HFFc6 (cell line): Measurements from ENCODE around the gene REX1BD. TPM values are rescaled to one million over a fixed set of nuclear protein-coding genes. Genes with fewer than 3 reads are reported as not detected.

Experiments used
- DNase-seq: peaks from one replicate; pipeline ENCODE4 v3.0.0-alpha.2; 2018
- H3K27ac Mint-ChIP-seq: 2 replicates; pipeline ENCODE4 v1.8.0; 2020; ENCODE audit warnings: mild to moderate bottlenecking, mixed read lengths
- H3K27me3 Mint-ChIP-seq: 2 replicates; pipeline ENCODE4 v1.8.0; 2021; ENCODE audit warnings: mild to moderate bottlenecking, moderate library complexity, mixed read lengths; ENCODE audit not compliant: insufficient read depth
- H3K36me3 Mint-ChIP-seq: 2 replicates; pipeline ENCODE4 v1.8.0; 2021; ENCODE audit warnings: low read depth, mixed read lengths
- H3K4me1 Mint-ChIP-seq: 2 replicates; pipeline ENCODE4 v1.8.0; 2020; ENCODE audit warnings: low read depth, mixed read lengths
- H3K4me3 Mint-ChIP-seq: 2 replicates; pipeline ENCODE4 v1.8.0; 2020; ENCODE audit warnings: mild to moderate bottlenecking, moderate library complexity, mixed read lengths
- H3K9me3 Mint-ChIP-seq: 2 replicates; pipeline ENCODE4 v1.8.0; 2020; ENCODE audit warnings: mild to moderate bottlenecking, mixed read lengths
- total RNA-seq, 6 experiments: library from RNA; stranded (reverse); fragmentation: NEBNext Ultra II Directional; extraction: Animal tissue kit (Norgen Biotek cat#: 25700); gene quantifications; 2 replicates in 1 of 6; 3 replicates in 5 of 6; pipeline ENCODE4 v1.2.3, GENCODE V29; 2021
- TF ChIP-seq, protein P1 (sequence below): fragments of 200-600 bp; sonication (generic); IDR thresholded peaks from 2 replicates; pipeline ENCODE4 v1.5.0; 2021; ENCODE audit warnings: antibody characterized with exemption, mild to moderate bottlenecking

REX1BD gene
- total RNA-seq, 6 experiments from 2014 or later, result 50.2 to 73.8 (median 60.8) TPM

GRCh38 chr19:18633321-18633720, 44.7 kb downstream of the REX1BD start:
- Mint-ChIP-seq H3K4me3 (no peak overlapping the region), H3K27me3 (peaks cover 18% of the 10 kb centered on the region), H3K9me3 (no peaks in the 10 kb centered on the region), H3K4me1 (peaks cover 6% of the 10 kb centered on the region; the same call in 1 of the 2 replicates), H3K36me3 (no peaks in the 10 kb centered on the region), H3K27ac (no peak overlapping the region)
- DNase-seq, result no peak
- TF ChIP-seq, protein P1, sequence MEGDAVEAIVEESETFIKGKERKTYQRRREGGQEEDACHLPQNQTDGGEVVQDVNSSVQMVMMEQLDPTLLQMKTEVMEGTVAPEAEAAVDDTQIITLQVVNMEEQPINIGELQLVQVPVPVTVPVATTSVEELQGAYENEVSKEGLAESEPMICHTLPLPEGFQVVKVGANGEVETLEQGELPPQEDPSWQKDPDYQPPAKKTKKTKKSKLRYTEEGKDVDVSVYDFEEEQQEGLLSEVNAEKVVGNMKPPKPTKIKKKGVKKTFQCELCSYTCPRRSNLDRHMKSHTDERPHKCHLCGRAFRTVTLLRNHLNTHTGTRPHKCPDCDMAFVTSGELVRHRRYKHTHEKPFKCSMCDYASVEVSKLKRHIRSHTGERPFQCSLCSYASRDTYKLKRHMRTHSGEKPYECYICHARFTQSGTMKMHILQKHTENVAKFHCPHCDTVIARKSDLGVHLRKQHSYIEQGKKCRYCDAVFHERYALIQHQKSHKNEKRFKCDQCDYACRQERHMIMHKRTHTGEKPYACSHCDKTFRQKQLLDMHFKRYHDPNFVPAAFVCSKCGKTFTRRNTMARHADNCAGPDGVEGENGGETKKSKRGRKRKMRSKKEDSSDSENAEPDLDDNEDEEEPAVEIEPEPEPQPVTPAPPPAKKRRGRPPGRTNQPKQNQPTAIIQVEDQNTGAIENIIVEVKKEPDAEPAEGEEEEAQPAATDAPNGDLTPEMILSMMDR, result no peak

DNA sequence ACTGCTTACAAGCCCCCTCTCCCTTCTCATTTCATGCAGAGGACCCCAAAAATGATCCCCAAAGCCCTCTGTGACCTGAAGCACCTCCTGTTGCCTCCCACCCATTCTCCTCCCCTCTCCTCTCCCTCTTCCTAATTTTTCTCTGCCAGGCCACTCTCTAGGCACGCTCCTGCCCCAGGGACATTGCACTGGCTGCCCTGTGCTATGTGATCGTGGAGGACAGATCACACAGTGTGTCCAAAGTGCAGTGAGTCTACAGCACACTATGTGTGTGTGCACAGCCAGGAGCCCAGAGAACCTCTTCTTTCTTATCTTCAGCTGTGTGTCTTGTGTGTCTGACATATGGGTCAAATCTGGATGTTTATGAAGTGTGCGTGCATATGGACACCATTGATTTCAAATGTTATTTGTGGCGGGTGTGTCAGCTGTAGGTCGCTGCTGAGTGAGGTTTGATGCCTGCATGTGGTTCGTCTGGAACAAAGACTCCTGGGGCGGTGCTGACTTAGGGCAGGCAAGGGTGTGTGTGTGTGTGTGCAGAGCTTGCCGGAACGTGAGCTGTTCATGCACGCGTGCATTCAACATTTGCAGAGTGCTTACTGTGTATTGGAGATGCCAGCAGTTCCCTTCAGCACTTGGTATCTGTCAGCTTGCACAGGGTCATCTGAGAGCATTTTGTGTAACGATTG, 46.2 kb downstream of the REX1BD start:
- peak; percentile 19 for DNase-seq
- peaks cover 6% of the 10 kb centered on the region; the same call in 1 of the 2 replicates for H3K4me1 Mint-ChIP-seq
- TF ChIP-seq, protein P1, result no peak
- H3K36me3 Mint-ChIP-seq, result no peaks in the 10 kb centered on the region
- no peak overlapping the region for H3K4me3 Mint-ChIP-seq
- H3K27me3 Mint-ChIP-seq, result peaks cover 10% of the 10 kb centered on the region
- H3K27ac Mint-ChIP-seq, result no peak overlapping the region
- no peaks in the 10 kb centered on the region for H3K9me3 Mint-ChIP-seq

- Mint-ChIP-seq H3K27me3 (peaks cover 5% of the 10 kb centered on the region), H3K4me1 (peaks cover 6% of the 10 kb centered on the region; the same call in 1 of the 2 replicates), H3K4me3 (peak overlapping the region; percentile 29; the same call in 1 of the 2 replicates), H3K27ac (no peak overlapping the region), H3K36me3 (no peaks in the 10 kb centered on the region), H3K9me3 (no peaks in the 10 kb centered on the region)
- no peak for DNase-seq
- TF ChIP-seq, protein P1, result no peak
Measured at GRCh38 chr19:18635831-18636182, 47.2 kb downstream of the REX1BD start.

DNA sequence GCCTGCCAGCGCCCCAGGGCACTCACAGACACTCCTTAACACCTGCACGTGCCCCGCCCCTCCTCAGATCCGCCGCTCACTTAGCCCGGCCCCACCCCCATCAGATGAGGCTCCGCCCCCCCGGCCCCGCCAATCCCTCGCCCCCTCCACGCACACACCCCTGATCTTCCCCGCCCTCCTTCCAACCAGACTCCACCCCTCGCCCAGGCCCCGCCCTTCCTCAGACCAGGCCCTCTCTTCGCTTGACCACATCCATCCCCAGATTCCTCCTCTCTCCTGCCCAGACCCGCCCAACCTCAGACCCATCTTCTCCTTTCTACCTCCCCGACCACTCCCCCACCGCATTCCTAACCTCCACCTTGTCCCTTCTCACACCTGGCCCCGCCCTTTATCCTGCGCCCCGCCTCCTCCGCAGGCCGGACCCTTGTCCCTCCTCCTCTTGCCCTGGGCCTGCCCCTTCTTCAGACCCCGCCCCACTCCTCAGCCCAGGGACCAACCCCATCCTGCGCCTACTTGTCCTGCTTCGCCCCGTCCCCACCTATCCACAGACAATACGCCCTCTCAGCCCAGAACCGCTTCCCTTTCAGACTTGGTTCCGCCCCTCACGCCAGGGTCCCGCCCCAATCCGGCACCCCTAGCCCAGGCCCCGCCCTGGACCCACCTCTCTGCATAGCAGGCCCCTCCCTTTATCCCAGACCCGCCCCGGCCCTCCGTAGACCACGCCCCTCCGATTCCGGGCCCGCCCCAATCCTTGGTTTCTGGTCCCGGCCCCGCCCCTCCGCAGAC, 47.8 kb downstream of the REX1BD start:
- peaks cover 6% of the 10 kb centered on the region; the same call in 1 of the 2 replicates for H3K4me1 Mint-ChIP-seq
- DNase-seq, result peak; percentile 80
- peaks cover 5% of the 10 kb centered on the region for H3K27me3 Mint-ChIP-seq

DNA sequence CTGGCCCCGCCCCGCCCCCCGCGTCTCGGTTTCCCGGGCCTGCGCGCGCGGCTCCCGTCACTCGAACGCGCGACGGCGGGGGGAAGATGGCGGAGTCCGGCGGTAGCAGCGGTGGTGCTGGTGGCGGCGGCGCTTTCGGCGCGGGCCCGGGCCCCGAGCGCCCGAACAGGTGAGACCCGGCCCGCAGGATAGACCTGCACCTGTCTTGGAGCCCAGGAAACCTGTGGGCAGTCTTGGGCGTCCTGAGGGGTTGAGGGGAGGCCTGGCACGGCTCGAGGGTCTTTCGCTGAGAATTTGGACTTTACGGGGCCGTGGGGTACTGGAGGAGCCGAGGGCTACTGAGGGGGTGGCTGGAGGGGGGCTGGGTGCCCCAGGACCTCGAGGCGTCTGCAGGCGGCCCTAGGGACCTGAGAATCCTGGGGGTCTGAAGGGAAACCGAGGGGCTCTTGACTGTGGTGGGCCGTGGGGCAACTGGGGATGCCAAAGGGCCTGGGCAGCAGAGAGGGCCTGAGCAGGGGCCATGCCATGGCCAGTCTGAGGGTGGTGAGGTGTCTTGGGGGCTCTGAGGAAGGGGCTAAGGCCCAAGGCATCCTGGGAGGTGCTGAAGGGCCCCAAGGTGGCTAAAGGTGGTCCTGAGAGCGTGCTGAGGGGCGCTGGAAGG, 48.5 kb downstream of the REX1BD start, which contains the start of gene KLHL26:
Gene KLHL26 (plus strand): TSS at position 60 of the 661 bp plus-strand sequence. CDS start 27 bp downstream, at position 87.
- DNase-seq, result no peak
- peaks cover 6% of the 10 kb centered on the region; the same call in 1 of the 2 replicates for H3K4me1 Mint-ChIP-seq
- H3K4me3 Mint-ChIP-seq, result peak within 1 kb of the TSS; percentile 87
- H3K27me3 Mint-ChIP-seq, result peaks cover 5% of the 10 kb centered on the region
- H3K36me3 Mint-ChIP-seq, result no peaks in the 10 kb centered on the region
- TF ChIP-seq, protein P1, result no peak
- no peaks in the 10 kb centered on the region for H3K9me3 Mint-ChIP-seq
- H3K27ac Mint-ChIP-seq, result peak within 1 kb of the TSS; percentile 36; the same call in 1 of the 2 replicates

More for the DNA sequence above, 47.8 kb downstream of the REX1BD start:
- Mint-ChIP-seq H3K27ac (peak overlapping the region; percentile 33; the same call in 1 of the 2 replicates), H3K36me3 (no peaks in the 10 kb centered on the region), H3K4me3 (peak overlapping the region; percentile 87), H3K9me3 (no peaks in the 10 kb centered on the region)
- TF ChIP-seq, protein P1, result no peak
